GM23338 (cell line): ENCODE measurements around the gene TRPV5. TPM values are rescaled to one million over a fixed set of nuclear protein-coding genes. Genes with fewer than 3 reads are reported as not detected.

Experiments used
- ATAC-seq: fragments of 200-7000 bp; cut with Tn5 transposase; 3 replicates; pipeline ENCODE4 v1.9.1; 2020
- DNase-seq: peaks from one replicate; pipeline ENCODE4 v3.0.0-alpha.2; 2015; ENCODE audit warnings: low spot score
- H2AFZ ChIP-seq: fragments of 200-600 bp; sonication (generic); 2 replicates; pipeline ENCODE4 v1.8.0; 2016; ENCODE audit warnings: antibody characterized with exemption, mild to moderate bottlenecking, moderate library complexity
- H3F3A ChIP-seq: fragments of 200-600 bp; sonication (generic); replicated peaks from 2 replicates; pipeline ENCODE4 v1.8.0; 2017; ENCODE audit warnings: antibody characterized with exemption, mixed run types, low read depth
- H3K27ac ChIP-seq: fragments of 200-600 bp; sonication (generic); 2 replicates; pipeline ENCODE4 v1.6.1; 2016; ENCODE audit warnings: low read depth
- H3K27me3 ChIP-seq: fragments of 200-600 bp; sonication (generic); 2 replicates; pipeline ENCODE4 v1.8.0; 2016; ENCODE audit warnings: mild to moderate bottlenecking, mixed run types, moderate library complexity; ENCODE audit not compliant: insufficient read depth
- H3K36me3 ChIP-seq: fragments of 200-600 bp; sonication (generic); 2 replicates; pipeline ENCODE4 v1.8.0; 2016; ENCODE audit warnings: mild to moderate bottlenecking; ENCODE audit not compliant: insufficient read depth
- H3K4me1 ChIP-seq: fragments of 200-600 bp; sonication (generic); 2 replicates; pipeline ENCODE4 v1.8.0; 2016; ENCODE audit warnings: mild to moderate bottlenecking, moderate library complexity; ENCODE audit not compliant: insufficient read depth
- H3K4me2 ChIP-seq: fragments of 200-600 bp; sonication (generic); 2 replicates; pipeline ENCODE4 v1.7.1; 2017; ENCODE audit warnings: mixed run types
- H3K4me3 ChIP-seq: fragments of 200-600 bp; sonication (generic); 2 replicates; pipeline ENCODE4 v1.6.1; 2016; ENCODE audit warnings: mixed run types
- H3K79me2 ChIP-seq: fragments of 200-600 bp; sonication (generic); replicated peaks from 2 replicates; pipeline ENCODE4 v1.8.0; 2017; ENCODE audit warnings: mild to moderate bottlenecking; ENCODE audit not compliant: insufficient read depth
- H3K9me2 ChIP-seq: fragments of 200-600 bp; sonication (generic); 2 replicates; pipeline ENCODE4 v1.8.0; 2017; ENCODE audit not compliant: insufficient read depth
- H4K20me1 ChIP-seq: fragments of 200-600 bp; sonication (generic); replicated peaks from 2 replicates; pipeline ENCODE4 v1.8.0; 2017; ENCODE audit warnings: mild to moderate bottlenecking; ENCODE audit not compliant: insufficient read depth
- H3K27ac Mint-ChIP-seq: 2 replicates; pipeline ENCODE4 v1.8.0; 2020; ENCODE audit warnings: inconsistent platforms, mild to moderate bottlenecking, moderate library complexity, mixed read lengths
- H3K27me3 Mint-ChIP-seq: 3 replicates; pipeline ENCODE4 v1.8.0; 2022; ENCODE audit warnings: low read depth, mild to moderate bottlenecking, moderate library complexity, mixed read lengths, inconsistent platforms; ENCODE audit not compliant: insufficient read depth, poor library complexity
- H3K36me3 Mint-ChIP-seq: 3 replicates; pipeline ENCODE4 v1.8.0; 2021; ENCODE audit warnings: low read depth, mild to moderate bottlenecking, inconsistent platforms, moderate library complexity, mixed read lengths
- H3K4me1 Mint-ChIP-seq: 3 replicates; pipeline ENCODE4 v1.8.0; 2020; ENCODE audit warnings: mild to moderate bottlenecking, inconsistent platforms, mixed read lengths
- H3K4me3 Mint-ChIP-seq: 3 replicates; pipeline ENCODE4 v1.8.0; 2021; ENCODE audit warnings: moderate library complexity, mild to moderate bottlenecking, inconsistent platforms, mixed read lengths
- H3K9me3 Mint-ChIP-seq: 3 replicates; pipeline ENCODE4 v1.8.0; 2020; ENCODE audit warnings: moderate library complexity, mild to moderate bottlenecking, inconsistent platforms, mixed read lengths
- EZH2 ChIP-seq: fragments of 200-600 bp; sonication (generic); IDR thresholded peaks from one replicate; pipeline ENCODE4 v1.8.0; 2017; ENCODE audit warnings: antibody characterized with exemption, mild to moderate bottlenecking, low read depth; ENCODE audit not compliant: unreplicated experiment
- EZH2phosphoT487 ChIP-seq: fragments of 200-600 bp; sonication (generic); IDR thresholded peaks from one replicate; pipeline ENCODE4 v1.8.1; 2018; ENCODE audit warnings: antibody characterized with exemption; ENCODE audit not compliant: unreplicated experiment
- JUNB ChIP-seq: IDR thresholded peaks from one replicate; pipeline ENCODE4 v1.6.1; 2016; ENCODE audit warnings: antibody characterized with exemption; ENCODE audit not compliant: unreplicated experiment
- NANOG ChIP-seq: IDR thresholded peaks from 2 replicates; pipeline ENCODE4 v1.6.1; 2016; ENCODE audit warnings: antibody characterized with exemption, borderline replicate concordance
- POLR2AphosphoS5 ChIP-seq: IDR thresholded peaks from 2 replicates; pipeline ENCODE4 v1.6.1; 2016; ENCODE audit warnings: antibody characterized with exemption, low read depth
- STAT1 ChIP-seq: IDR thresholded peaks from one replicate; pipeline ENCODE4 v1.6.1; 2016; ENCODE audit warnings: antibody characterized with exemption; ENCODE audit not compliant: unreplicated experiment
- ZNF331 ChIP-seq: fragments of 250-450 bp; sonication (Bioruptor Pico); IDR thresholded peaks from 2 replicates; pipeline ENCODE4 v1.5.0; 2020; ENCODE audit warnings: low read depth, mild to moderate bottlenecking, moderate library complexity
- polyA plus RNA-seq: library from polyadenylated mRNA; unstranded; fragments of >200 nt; fragmentation: Nextera tagmentation; extraction: Ambion mirVana; gene quantifications from 2 replicates; pipeline ENCODE4 v1.2.1, GENCODE V29; 2016
- total RNA-seq: library from RNA; depleted of rRNA; stranded (reverse); fragments of >200 nt; shearing (Covaris generic); gene quantifications from 2 replicates; pipeline ENCODE4 v1.2.3, GENCODE V29; 2014
- TF ChIP-seq, protein P1 (sequence below): fragments of 250-450 bp; sonication (Bioruptor Pico); IDR thresholded peaks from 2 replicates; pipeline ENCODE4 v1.5.0; 2020; ENCODE audit warnings: mild to moderate bottlenecking, moderate library complexity

The TRPV5 gene
- total and polyA plus RNA-seq, 2 experiments from 2014 or later: not detected

- no peaks in the 10 kb centered on the region for H3K36me3 ChIP-seq
- Mint-ChIP-seq H3K4me1 (peaks cover 7% of the 10 kb centered on the region), H3K27ac (no peak overlapping the region), H3K27me3 (no peaks in the 10 kb centered on the region), H3K4me3 (no peak overlapping the region), H3K9me3 (no peaks in the 10 kb centered on the region), H3K36me3 (no peaks in the 10 kb centered on the region)
- H3K4me1 ChIP-seq: peaks cover 3% of the 10 kb centered on the region; the same call in 1 of the 2 replicates
- H3K9me2 ChIP-seq: no peaks in the 10 kb centered on the region
- H3K27me3 ChIP-seq: no peaks in the 10 kb centered on the region
- no peaks in the 10 kb centered on the region for H3F3A ChIP-seq
- no peaks in the 10 kb centered on the region for H4K20me1 ChIP-seq
- H3K79me2 ChIP-seq: no peaks in the 10 kb centered on the region
- TF ChIP-seq STAT1: no peak
- no peak for TF ChIP-seq EZH2phosphoT487
- no peak for TF ChIP-seq EZH2
- TF ChIP-seq, protein P1, sequence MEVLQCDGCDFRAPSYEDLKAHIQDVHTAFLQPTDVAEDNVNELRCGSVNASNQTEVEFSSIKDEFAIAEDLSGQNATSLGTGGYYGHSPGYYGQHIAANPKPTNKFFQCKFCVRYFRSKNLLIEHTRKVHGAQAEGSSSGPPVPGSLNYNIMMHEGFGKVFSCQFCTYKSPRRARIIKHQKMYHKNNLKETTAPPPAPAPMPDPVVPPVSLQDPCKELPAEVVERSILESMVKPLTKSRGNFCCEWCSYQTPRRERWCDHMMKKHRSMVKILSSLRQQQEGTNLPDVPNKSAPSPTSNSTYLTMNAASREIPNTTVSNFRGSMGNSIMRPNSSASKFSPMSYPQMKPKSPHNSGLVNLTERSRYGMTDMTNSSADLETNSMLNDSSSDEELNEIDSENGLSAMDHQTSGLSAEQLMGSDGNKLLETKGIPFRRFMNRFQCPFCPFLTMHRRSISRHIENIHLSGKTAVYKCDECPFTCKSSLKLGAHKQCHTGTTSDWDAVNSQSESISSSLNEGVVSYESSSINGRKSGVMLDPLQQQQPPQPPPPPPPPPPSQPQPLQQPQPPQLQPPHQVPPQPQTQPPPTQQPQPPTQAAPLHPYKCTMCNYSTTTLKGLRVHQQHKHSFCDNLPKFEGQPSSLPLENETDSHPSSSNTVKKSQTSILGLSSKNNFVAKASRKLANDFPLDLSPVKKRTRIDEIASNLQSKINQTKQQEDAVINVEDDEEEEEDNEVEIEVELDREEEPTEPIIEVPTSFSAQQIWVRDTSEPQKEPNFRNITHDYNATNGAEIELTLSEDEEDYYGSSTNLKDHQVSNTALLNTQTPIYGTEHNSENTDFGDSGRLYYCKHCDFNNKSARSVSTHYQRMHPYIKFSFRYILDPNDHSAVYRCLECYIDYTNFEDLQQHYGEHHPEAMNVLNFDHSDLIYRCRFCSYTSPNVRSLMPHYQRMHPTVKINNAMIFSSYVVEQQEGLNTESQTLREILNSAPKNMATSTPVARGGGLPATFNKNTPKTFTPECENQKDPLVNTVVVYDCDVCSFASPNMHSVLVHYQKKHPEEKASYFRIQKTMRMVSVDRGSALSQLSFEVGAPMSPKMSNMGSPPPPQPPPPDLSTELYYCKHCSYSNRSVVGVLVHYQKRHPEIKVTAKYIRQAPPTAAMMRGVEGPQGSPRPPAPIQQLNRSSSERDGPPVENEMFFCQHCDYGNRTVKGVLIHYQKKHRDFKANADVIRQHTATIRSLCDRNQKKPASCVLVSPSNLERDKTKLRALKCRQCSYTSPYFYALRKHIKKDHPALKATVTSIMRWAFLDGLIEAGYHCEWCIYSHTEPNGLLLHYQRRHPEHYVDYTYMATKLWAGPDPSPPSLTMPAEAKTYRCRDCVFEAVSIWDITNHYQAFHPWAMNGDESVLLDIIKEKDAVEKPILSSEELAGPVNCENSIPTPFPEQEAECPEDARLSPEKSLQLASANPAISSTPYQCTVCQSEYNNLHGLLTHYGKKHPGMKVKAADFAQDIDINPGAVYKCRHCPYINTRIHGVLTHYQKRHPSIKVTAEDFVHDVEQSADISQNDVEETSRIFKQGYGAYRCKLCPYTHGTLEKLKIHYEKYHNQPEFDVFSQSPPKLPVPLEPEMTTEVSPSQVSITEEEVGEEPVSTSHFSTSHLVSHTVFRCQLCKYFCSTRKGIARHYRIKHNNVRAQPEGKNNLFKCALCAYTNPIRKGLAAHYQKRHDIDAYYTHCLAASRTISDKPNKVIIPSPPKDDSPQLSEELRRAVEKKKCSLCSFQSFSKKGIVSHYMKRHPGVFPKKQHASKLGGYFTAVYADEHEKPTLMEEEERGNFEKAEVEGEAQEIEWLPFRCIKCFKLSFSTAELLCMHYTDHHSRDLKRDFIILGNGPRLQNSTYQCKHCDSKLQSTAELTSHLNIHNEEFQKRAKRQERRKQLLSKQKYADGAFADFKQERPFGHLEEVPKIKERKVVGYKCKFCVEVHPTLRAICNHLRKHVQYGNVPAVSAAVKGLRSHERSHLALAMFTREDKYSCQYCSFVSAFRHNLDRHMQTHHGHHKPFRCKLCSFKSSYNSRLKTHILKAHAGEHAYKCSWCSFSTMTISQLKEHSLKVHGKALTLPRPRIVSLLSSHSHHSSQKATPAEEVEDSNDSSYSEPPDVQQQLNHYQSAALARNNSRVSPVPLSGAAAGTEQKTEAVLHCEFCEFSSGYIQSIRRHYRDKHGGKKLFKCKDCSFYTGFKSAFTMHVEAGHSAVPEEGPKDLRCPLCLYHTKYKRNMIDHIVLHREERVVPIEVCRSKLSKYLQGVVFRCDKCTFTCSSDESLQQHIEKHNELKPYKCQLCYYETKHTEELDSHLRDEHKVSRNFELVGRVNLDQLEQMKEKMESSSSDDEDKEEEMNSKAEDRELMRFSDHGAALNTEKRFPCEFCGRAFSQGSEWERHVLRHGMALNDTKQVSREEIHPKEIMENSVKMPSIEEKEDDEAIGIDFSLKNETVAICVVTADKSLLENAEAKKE: no peak
- TF ChIP-seq ZNF331 (CRISPR knock-in tag): no peak
- H2AFZ ChIP-seq: no peak overlapping the region
- no peak overlapping the region for H3K4me3 ChIP-seq
- no peak overlapping the region for H3K27ac ChIP-seq
- ATAC-seq (no peak), DNase-seq (no peak)
- no peak overlapping the region for H3K4me2 ChIP-seq
Observed at GRCh38 chr7:142882338-142882678, 51.2 kb downstream of the TRPV5 start.

GRCh38 chr7:142881586-142882337, 51.8 kb downstream of the TRPV5 start:
- no peak overlapping the region for H3K4me3 Mint-ChIP-seq
- H3K79me2 ChIP-seq: no peaks in the 10 kb centered on the region
- no peaks in the 10 kb centered on the region for H3F3A ChIP-seq
- H3K9me2 ChIP-seq: no peaks in the 10 kb centered on the region
- H3K4me1 ChIP-seq: peaks cover 3% of the 10 kb centered on the region; the same call in 1 of the 2 replicates
- no peak overlapping the region for H3K27ac ChIP-seq
- no peak overlapping the region for H3K27ac Mint-ChIP-seq
- no peaks in the 10 kb centered on the region for H4K20me1 ChIP-seq
- H3K9me3 Mint-ChIP-seq: no peaks in the 10 kb centered on the region
- no peaks in the 10 kb centered on the region for H3K27me3 ChIP-seq
- no peaks in the 10 kb centered on the region for H3K36me3 ChIP-seq
- H3K27me3 Mint-ChIP-seq: no peaks in the 10 kb centered on the region
- no peak overlapping the region for H3K4me3 ChIP-seq
- ATAC-seq: no peak
- H3K36me3 Mint-ChIP-seq: no peaks in the 10 kb centered on the region
- peaks cover 7% of the 10 kb centered on the region for H3K4me1 Mint-ChIP-seq
- DNase-seq: no peak
- no peak overlapping the region for H2AFZ ChIP-seq
- H3K4me2 ChIP-seq: no peak overlapping the region
- no peak for TF ChIP-seq EZH2
- no peak for TF ChIP-seq JUNB
- no peak for TF ChIP-seq EZH2phosphoT487
- TF ChIP-seq POLR2AphosphoS5: no peak
- no peak for TF ChIP-seq ZNF331 (CRISPR knock-in tag)
- no peak for TF ChIP-seq NANOG
